Measurements from ENCODE around the gene TAF4.
"Not testable (repeated sequence)": the region's sequence is repeated elsewhere in the genome, so short reads cannot be mapped to it uniquely, and the experiment has no call there.

TAF4 gene

GRCh38 chr20:61958773-61959700 lies 106.6 kb downstream of the TAF4 start:
- no peak for DNase-seq

GRCh38 chr20:61957961-61958715 lies 107.5 kb downstream of the TAF4 start:
- DNase-seq = no peak

- DNase-seq = no peak
Observed at GRCh38 chr20:61956396-61957342, 109.0 kb downstream of the TAF4 start.

GRCh38 chr20:61955668-61956395 lies 109.8 kb downstream of the TAF4 start:
- no peak for DNase-seq

GRCh38 chr20:61954276-61955021 lies 111.2 kb downstream of the TAF4 start:
- no peak for DNase-seq

- DNase-seq = no peak
Observed at GRCh38 chr20:61953037-61954021, 112.4 kb downstream of the TAF4 start.

- no peak for DNase-seq
Observed at GRCh38 chr20:61951695-61952533, 113.8 kb downstream of the TAF4 start.

- no peak for DNase-seq
Observed at GRCh38 chr20:61950641-61951071, 115.0 kb downstream of the TAF4 start.

GRCh38 chr20:61949714-61950640 lies 115.7 kb downstream of the TAF4 start:
- DNase-seq = no peak

- no peak for DNase-seq
Observed at GRCh38 chr20:61949363-61949713, 116.3 kb downstream of the TAF4 start.

GRCh38 chr20:61948586-61949362 lies 116.9 kb downstream of the TAF4 start:
- DNase-seq = no peak

GRCh38 chr20:61948056-61948455 lies 117.6 kb downstream of the TAF4 start:
- not testable (repeated sequence) for DNase-seq

- DNase-seq = not testable (repeated sequence)
Observed at GRCh38 chr20:61945495-61945894, 120.2 kb downstream of the TAF4 start.

GRCh38 chr20:61944967-61945366 lies 120.7 kb downstream of the TAF4 start:
- DNase-seq = not testable (repeated sequence)

GRCh38 chr20:61942526-61942925 lies 123.2 kb downstream of the TAF4 start:
- no peak for DNase-seq

GRCh38 chr20:61941721-61942405 lies 123.8 kb downstream of the TAF4 start:
- no peak for DNase-seq

Data from effector CD4-positive, alpha-beta T cell (primary cell).